ENCODE measurements around the gene MAP3K2.

The MAP3K2 gene

DNA sequence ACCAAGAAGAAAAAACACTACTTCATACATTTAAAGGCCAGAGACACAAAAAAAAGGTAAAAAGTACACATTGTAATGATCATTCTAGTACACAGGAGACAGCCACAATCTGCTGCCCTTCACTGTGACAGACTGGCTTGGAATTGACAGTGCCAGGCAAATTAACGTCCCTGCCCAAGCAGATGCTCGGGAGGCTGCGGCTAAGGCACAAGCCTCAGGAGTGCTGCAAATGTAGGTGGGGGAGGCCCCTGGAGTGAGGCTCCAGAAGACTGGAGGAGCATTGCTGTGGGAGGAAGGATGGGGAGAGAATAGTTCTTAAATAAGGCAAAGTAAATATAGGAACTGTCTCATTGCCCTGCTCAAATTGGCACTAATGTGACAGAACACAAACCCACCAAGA lies 112.4 kb downstream of the MAP3K2 start:
- no peak overlapping the region for H3K27ac ChIP-seq
- TF ChIP-seq, protein P1, sequence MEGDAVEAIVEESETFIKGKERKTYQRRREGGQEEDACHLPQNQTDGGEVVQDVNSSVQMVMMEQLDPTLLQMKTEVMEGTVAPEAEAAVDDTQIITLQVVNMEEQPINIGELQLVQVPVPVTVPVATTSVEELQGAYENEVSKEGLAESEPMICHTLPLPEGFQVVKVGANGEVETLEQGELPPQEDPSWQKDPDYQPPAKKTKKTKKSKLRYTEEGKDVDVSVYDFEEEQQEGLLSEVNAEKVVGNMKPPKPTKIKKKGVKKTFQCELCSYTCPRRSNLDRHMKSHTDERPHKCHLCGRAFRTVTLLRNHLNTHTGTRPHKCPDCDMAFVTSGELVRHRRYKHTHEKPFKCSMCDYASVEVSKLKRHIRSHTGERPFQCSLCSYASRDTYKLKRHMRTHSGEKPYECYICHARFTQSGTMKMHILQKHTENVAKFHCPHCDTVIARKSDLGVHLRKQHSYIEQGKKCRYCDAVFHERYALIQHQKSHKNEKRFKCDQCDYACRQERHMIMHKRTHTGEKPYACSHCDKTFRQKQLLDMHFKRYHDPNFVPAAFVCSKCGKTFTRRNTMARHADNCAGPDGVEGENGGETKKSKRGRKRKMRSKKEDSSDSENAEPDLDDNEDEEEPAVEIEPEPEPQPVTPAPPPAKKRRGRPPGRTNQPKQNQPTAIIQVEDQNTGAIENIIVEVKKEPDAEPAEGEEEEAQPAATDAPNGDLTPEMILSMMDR (IDR thresholded peaks at IDR 0.05), result no peak
- H3K4me3 ChIP-seq, result no peak overlapping the region
- no peak for DNase-seq (ENCODE audit: low spot score)

DNA sequence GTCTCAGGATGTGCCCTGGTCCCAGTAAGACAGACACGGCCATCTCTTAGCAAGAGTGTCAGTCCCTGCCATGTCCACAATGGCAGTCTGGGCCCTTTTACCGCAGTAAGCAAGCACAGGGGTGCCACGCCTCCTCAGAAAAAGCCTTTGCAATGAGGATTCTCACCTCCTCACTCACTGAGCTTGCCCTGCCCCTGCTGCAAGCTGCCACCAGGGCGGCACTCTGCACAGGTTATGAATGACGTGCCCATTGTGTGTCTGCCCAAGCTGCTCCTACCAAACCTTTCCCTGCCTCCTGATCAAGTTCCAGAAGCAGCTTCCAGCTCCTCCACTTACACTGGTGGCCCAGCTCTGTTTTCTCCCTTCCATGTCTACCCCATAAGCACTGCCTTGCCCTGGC lies 117.1 kb downstream of the MAP3K2 start:
- Histone ChIP-seq H3K4me3 (no peak overlapping the region), H3K27ac (no peak overlapping the region)
- TF ChIP-seq, protein P1 (IDR thresholded peaks at IDR 0.05), result no peak
- DNase-seq (ENCODE audit: low spot score), result no peak

DNA sequence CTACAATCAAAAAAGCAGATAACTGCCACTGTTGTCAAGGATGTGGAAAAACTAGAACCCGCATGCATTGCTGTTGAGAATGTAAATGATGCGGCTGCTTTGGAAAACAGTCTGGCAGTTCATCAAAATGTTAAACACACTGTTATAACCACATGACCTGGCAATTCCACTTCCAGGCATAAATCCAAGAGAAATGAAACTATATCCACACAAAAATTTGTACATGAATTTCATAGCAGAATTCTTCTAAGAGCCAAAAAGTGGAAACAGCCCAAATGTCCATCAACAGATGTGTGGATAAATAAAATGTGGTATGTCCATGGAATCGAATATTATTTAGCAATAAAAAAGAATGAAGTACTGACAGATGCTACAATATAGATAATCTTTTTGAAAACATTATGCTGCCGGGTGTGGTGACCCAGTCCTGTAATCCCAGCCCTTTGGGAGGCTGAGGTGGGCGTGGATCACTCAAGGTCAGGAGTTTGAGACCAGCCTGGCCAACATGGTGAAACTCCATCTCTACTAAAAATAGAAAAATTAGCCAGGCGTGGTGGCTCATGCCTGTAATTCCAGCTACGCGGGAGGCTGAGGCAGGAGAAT lies 125.9 kb downstream of the MAP3K2 start:
- DNase-seq (ENCODE audit: low spot score), result no peak
- TF ChIP-seq, protein P1 (IDR thresholded peaks at IDR 0.05), result no peak
- H3K4me3 ChIP-seq, result no peak overlapping the region
- H3K27ac ChIP-seq, result no peak overlapping the region

DNA sequence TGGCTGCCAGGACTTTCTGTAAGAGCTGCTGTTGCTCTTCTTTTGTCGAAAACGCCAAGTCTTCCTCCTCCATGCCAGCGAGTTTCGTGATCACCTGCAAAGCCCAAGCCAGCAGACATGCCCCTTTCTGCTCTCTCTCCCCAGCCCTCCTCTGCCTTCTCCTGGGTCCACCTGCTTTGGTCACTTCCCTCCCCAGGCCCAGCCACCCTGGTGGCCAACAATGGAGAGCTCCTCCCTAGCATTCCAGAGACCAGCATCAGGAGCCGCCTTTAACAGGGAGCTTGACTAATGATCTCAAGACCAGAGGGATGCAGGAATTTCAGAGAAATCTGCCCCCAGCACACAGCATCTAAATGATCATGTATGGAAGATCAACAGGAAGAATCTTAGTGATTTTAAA lies 128.4 kb downstream of the MAP3K2 start:
- no peak overlapping the region for H3K27ac ChIP-seq
- TF ChIP-seq, protein P1 (IDR thresholded peaks at IDR 0.05), result no peak
- H3K4me3 ChIP-seq, result no peak overlapping the region
- DNase-seq (ENCODE audit: low spot score), result no peak

DNA sequence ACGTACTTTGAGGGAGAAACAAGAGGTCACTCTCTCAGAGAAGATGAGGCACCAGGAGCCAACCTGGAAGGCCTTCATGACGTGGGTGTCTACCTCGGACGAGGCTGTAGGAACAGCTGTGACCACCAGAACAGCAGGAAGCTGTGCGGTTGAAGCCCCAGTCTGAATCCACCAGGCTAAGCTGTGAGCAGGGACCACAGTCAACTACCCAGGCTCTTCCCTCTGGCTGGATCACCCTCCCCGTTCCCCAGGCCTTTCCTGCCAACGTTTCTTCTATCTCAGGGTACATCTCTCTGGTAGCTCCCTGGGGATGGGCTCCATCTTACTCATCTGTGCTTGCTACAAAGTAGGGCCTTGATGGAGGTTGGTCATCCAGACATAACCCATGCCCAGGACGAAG lies 130.9 kb downstream of the MAP3K2 start:
- Histone ChIP-seq H3K4me3 (no peak overlapping the region), H3K27ac (no peak overlapping the region)
- DNase-seq (ENCODE audit: low spot score), result no peak
- TF ChIP-seq, protein P1 (IDR thresholded peaks at IDR 0.05), result no peak

DNA sequence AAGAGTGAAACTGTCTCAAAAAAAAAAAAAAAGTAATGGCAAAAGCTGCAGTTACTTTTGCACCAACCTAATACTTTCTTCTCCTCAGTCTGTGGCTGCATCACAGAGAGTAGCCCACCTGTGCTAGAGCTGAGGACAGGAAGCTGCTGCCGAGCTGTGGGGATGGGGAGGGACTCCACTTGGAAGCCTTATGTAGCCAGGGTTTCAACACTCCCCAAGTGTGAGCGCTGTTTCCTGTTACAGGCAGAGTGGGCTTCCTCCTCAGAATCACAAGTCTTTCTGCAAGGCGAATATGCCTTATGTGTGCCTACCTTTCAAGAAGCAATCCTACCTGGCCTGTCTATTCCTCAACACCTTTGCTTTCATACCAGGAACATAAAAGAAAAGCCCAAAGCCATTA lies 131.4 kb downstream of the MAP3K2 start:
- H3K4me3 ChIP-seq, result no peak overlapping the region

DNA sequence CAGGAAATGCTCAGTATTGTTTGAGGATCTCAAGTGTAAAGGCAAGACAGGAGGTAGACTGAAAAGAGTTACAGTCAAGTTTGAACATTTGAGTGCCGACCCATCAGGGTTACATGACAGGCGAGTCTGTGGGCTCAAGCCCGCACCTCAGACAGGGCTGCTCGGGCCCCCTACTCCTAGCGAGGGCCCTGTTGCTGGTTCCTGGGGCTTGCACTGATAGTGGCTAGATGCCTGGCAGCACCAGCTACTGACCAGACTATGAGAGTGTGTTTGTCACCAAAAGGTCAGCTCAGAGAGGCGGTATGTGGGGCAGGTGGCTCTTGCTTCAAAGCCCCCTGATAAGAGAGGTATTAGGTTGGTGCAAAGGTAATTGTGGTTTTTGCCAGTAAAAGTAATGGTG lies 132.1 kb downstream of the MAP3K2 start:
- no peak for DNase-seq (ENCODE audit: low spot score)
- H3K27ac ChIP-seq, result no peak overlapping the region
- TF ChIP-seq, protein P1 (IDR thresholded peaks at IDR 0.05), result no peak
- H3K4me3 ChIP-seq, result no peak overlapping the region

More for the DNA sequence above, 131.4 kb downstream of the MAP3K2 start:
- TF ChIP-seq, protein P1 (IDR thresholded peaks at IDR 0.05), result no peak
- DNase-seq (ENCODE audit: low spot score), result no peak
- H3K27ac ChIP-seq, result no peak overlapping the region

Data from coronary artery (tissue), 2 donors.